ENCODE data around the gene CACNA2D3. TPM values are rescaled to one million over a fixed set of nuclear protein-coding genes. Genes with fewer than 3 reads are reported as not detected.
A peak's percentile ranks its signal among the peaks of the same experiment; 100 is the strongest.

CACNA2D3 gene
- total RNA-seq, 1 donor from 2014 or later = 10.0 TPM

DNA sequence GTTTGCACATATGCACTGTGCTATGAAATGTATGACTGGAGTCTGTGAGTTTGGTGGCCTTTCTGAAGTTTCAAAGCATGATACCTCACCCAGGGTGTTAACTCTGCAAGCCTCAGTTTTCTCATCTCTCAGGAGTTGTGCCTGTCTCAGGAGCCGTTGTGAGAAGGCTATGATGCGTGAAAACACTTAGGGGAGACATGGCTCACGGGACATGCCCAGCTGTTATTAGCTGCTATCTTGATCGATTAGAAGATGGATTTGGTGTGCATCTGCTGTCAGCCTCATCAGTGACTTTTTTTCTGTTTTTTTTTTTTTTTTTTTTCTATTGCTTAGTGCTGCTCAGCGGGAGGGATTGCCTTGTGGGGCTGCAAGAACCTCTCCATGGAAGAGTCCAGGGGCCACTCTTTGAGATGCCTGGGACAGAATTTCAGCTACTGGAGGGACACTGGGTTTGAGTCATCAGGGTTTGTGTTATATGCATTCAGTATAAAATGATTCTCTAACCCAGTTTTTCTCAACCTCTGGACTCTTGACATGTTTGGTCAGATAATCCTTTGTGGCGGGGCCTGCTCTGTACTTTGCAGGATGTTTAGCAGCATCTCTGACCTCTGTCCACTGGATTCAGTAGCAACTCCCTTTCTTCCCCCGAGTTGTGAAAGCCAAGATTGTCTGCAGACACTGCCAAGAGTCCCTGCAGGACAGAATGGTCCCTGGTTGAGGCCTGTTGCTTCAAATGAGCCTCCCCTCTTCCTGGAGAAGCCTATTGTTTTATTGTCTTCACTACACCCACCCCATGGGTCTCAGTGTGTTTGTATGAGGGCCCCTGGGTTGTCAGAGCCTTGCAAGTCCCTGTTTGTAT, 181.4 kb downstream of the CACNA2D3 start:
- no peak overlapping the region for H3K4me3 Mint-ChIP-seq (ENCODE audit: unreplicated experiment)
- no peaks in the 10 kb centered on the region for H3K36me3 Mint-ChIP-seq (ENCODE audit: unreplicated experiment)
- peaks cover 4% of the 10 kb centered on the region for H3K27me3 Mint-ChIP-seq (ENCODE audit: unreplicated experiment)
- peaks cover 4% of the 10 kb centered on the region for H3K9me3 Mint-ChIP-seq (ENCODE audit: unreplicated experiment)
- H3K4me1 Mint-ChIP-seq (ENCODE audit: low read depth, unreplicated experiment) = peaks cover 16% of the 10 kb centered on the region
- TF ChIP-seq, protein P1, sequence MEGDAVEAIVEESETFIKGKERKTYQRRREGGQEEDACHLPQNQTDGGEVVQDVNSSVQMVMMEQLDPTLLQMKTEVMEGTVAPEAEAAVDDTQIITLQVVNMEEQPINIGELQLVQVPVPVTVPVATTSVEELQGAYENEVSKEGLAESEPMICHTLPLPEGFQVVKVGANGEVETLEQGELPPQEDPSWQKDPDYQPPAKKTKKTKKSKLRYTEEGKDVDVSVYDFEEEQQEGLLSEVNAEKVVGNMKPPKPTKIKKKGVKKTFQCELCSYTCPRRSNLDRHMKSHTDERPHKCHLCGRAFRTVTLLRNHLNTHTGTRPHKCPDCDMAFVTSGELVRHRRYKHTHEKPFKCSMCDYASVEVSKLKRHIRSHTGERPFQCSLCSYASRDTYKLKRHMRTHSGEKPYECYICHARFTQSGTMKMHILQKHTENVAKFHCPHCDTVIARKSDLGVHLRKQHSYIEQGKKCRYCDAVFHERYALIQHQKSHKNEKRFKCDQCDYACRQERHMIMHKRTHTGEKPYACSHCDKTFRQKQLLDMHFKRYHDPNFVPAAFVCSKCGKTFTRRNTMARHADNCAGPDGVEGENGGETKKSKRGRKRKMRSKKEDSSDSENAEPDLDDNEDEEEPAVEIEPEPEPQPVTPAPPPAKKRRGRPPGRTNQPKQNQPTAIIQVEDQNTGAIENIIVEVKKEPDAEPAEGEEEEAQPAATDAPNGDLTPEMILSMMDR (IDR thresholded peaks at IDR 0.05; ENCODE audit: partially characterized antibody, unreplicated experiment) = no peak
- DNase-seq = no peak
- H3K27ac Mint-ChIP-seq (ENCODE audit: unreplicated experiment) = peak overlapping the region; percentile 49

DNA sequence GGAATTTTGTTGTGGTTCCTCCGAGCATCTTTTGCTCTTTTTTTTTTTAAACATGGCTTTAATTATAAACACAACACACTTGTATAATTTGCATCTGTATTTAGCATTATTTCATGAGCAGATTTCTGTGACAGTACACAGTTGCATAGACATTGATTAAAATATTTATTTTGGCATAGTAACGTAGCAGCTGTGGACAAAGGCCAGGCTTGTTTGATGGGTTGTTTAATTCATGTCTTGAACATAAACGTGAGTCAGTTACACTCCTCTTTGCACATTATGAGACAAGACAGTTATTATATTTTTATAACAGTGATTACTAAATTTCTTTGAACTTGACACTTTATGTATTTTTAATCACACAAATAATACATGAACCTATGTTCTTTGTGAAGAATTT, 182.5 kb downstream of the CACNA2D3 start:
- peaks cover 21% of the 10 kb centered on the region for H3K4me1 Mint-ChIP-seq (ENCODE audit: low read depth, unreplicated experiment)
- no peak overlapping the region for H3K27ac Mint-ChIP-seq (ENCODE audit: unreplicated experiment)
- TF ChIP-seq, protein P1 (IDR thresholded peaks at IDR 0.05; ENCODE audit: partially characterized antibody, unreplicated experiment) = no peak
- no peak for DNase-seq
- H3K27me3 Mint-ChIP-seq (ENCODE audit: unreplicated experiment) = peaks cover 4% of the 10 kb centered on the region
- no peak overlapping the region for H3K4me3 Mint-ChIP-seq (ENCODE audit: unreplicated experiment)
- H3K36me3 Mint-ChIP-seq (ENCODE audit: unreplicated experiment) = no peaks in the 10 kb centered on the region
- H3K9me3 Mint-ChIP-seq (ENCODE audit: unreplicated experiment) = peaks cover 4% of the 10 kb centered on the region

GRCh38 chr3:54305409-54306099, 183.2 kb downstream of the CACNA2D3 start:
- no peak overlapping the region for H3K4me3 Mint-ChIP-seq (ENCODE audit: unreplicated experiment)
- H3K27me3 Mint-ChIP-seq (ENCODE audit: unreplicated experiment) = peaks cover 4% of the 10 kb centered on the region
- DNase-seq = no peak
- peaks cover 4% of the 10 kb centered on the region for H3K9me3 Mint-ChIP-seq (ENCODE audit: unreplicated experiment)
- peaks cover 21% of the 10 kb centered on the region for H3K4me1 Mint-ChIP-seq (ENCODE audit: low read depth, unreplicated experiment)
- H3K27ac Mint-ChIP-seq (ENCODE audit: unreplicated experiment) = no peak overlapping the region
- TF ChIP-seq, protein P1 (IDR thresholded peaks at IDR 0.05; ENCODE audit: partially characterized antibody, unreplicated experiment) = no peak
- H3K36me3 Mint-ChIP-seq (ENCODE audit: unreplicated experiment) = no peaks in the 10 kb centered on the region

DNA sequence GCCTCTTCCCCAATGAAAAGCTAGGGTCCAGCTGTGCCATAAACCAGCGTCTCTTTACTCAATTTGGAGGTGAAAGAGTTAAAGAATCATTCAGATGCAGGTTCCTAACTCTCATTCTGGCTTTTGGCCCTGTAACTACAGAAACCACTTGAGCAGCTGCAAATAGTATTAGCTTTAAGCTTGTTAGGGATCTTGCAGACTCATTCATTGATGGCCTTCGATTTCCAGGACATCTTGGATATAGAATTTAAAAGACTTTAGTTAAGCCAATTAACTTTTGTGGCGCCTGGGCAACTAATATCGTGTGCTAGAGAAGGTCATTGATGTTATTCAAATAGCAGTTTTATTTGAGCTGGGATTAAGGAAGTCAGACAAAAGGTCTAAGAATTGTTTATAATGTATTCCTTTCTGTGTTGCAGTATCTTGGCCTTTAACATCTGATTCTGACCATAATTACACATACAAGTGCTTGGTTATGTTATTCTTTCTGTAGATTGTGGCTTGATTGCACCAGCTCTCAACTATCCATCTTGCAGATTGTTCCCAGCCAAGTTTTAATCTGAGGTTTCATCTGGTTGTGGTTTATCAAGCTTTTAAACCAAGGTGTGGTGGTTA, 185.3 kb downstream of the CACNA2D3 start:
- H3K4me3 Mint-ChIP-seq (ENCODE audit: unreplicated experiment) = no peak overlapping the region
- H3K9me3 Mint-ChIP-seq (ENCODE audit: unreplicated experiment) = peaks cover 4% of the 10 kb centered on the region

More for the DNA sequence above, 185.3 kb downstream of the CACNA2D3 start:
- TF ChIP-seq, protein P1 (IDR thresholded peaks at IDR 0.05; ENCODE audit: partially characterized antibody, unreplicated experiment) = no peak
- Mint-ChIP-seq H3K36me3 (ENCODE audit: unreplicated experiment) (no peaks in the 10 kb centered on the region), H3K4me1 (ENCODE audit: low read depth, unreplicated experiment) (peaks cover 20% of the 10 kb centered on the region), H3K27me3 (ENCODE audit: unreplicated experiment) (peaks cover 4% of the 10 kb centered on the region), H3K27ac (ENCODE audit: unreplicated experiment) (no peak overlapping the region)
- no peak for DNase-seq
